H9 (cell line): ENCODE measurements around the gene TRAK1. TPM values are rescaled to one million over a fixed set of nuclear protein-coding genes. Genes with fewer than 3 reads are reported as not detected.

ENCODE experiments used
- DNase-seq: peaks from one replicate; pipeline ENCODE4 v3.0.0-alpha.2; 2017
- H2AFZ ChIP-seq: one replicate; pipeline ENCODE4 v1.6.1; 2013; ENCODE audit warnings: mild to moderate bottlenecking, low read length, control low read depth, moderate library complexity
- H2AK5ac ChIP-seq: 2 replicates; pipeline ENCODE4 v1.6.1; 2013; ENCODE audit warnings: low read length, control low read depth, mixed read lengths; ENCODE audit not compliant: insufficient read length
- H2BK120ac ChIP-seq: one replicate; pipeline ENCODE4 v1.6.1; 2013; ENCODE audit warnings: low read depth, mild to moderate bottlenecking, low read length, control low read depth, inconsistent platforms; ENCODE audit not compliant: poor library complexity, severe bottlenecking
- H2BK12ac ChIP-seq: 2 replicates; pipeline ENCODE4 v1.6.1; 2013; ENCODE audit warnings: low read length, control low read depth, mixed read lengths, low read depth; ENCODE audit not compliant: insufficient read length
- H2BK15ac ChIP-seq: 2 replicates; pipeline ENCODE4 v1.6.1; 2013; ENCODE audit warnings: low read depth, low read length, control low read depth
- H2BK20ac ChIP-seq: one replicate; pipeline ENCODE4 v1.6.1; 2013; ENCODE audit warnings: low read depth, mild to moderate bottlenecking, low read length, control low read depth, inconsistent platforms; ENCODE audit not compliant: poor library complexity, severe bottlenecking
- H2BK5ac ChIP-seq: 2 replicates; pipeline ENCODE4 v1.6.1; 2013; ENCODE audit warnings: low read length, control low read depth, mixed read lengths; ENCODE audit not compliant: insufficient read length
- H3K14ac ChIP-seq: 2 replicates; pipeline ENCODE4 v1.6.1; 2013; ENCODE audit warnings: low read length, control low read depth; ENCODE audit not compliant: insufficient read depth
- H3K18ac ChIP-seq: 2 replicates; pipeline ENCODE4 v1.6.1; 2013; ENCODE audit warnings: low read depth, mild to moderate bottlenecking, mixed read lengths, low read length, control low read depth; ENCODE audit not compliant: insufficient read length
- H3K23ac ChIP-seq: 2 replicates; pipeline ENCODE4 v1.6.1; 2013; ENCODE audit warnings: low read length, control low read depth, mixed read lengths, low read depth; ENCODE audit not compliant: insufficient read length
- H3K23me2 ChIP-seq: 2 replicates; pipeline ENCODE4 v1.6.1; 2013; ENCODE audit warnings: low read depth, mild to moderate bottlenecking, mixed read lengths, low read length, control low read depth; ENCODE audit not compliant: insufficient read length, poor library complexity, severe bottlenecking
- H3K27ac ChIP-seq: 2 replicates; pipeline ENCODE4 v1.5.1; 2013; ENCODE audit warnings: low read length, control low read depth, mixed read lengths, low read depth; ENCODE audit not compliant: insufficient read length
- H3K27me3 ChIP-seq: 2 replicates; pipeline ENCODE4 v1.6.1; 2013; ENCODE audit warnings: low read length, control low read depth, inconsistent platforms; ENCODE audit not compliant: insufficient read depth
- H3K4ac ChIP-seq: 2 replicates; pipeline ENCODE4 v1.6.1; 2013; ENCODE audit warnings: low read depth, mild to moderate bottlenecking, control low read depth, inconsistent platforms, low read length, moderate library complexity
- H3K4me1 ChIP-seq: 2 replicates; pipeline ENCODE4 v1.6.1; 2013; ENCODE audit warnings: low read length, control low read depth, inconsistent platforms; ENCODE audit not compliant: insufficient read depth
- H3K4me2 ChIP-seq: 2 replicates; pipeline ENCODE4 v1.6.1; 2013; ENCODE audit warnings: low read length, control low read depth, mixed read lengths; ENCODE audit not compliant: insufficient read length, insufficient read depth
- H3K56ac ChIP-seq: 2 replicates; pipeline ENCODE4 v1.6.1; 2013; ENCODE audit warnings: low read depth, mild to moderate bottlenecking, mixed read lengths, low read length, control low read depth; ENCODE audit not compliant: insufficient read length
- H3K79me1 ChIP-seq: 2 replicates; pipeline ENCODE4 v1.6.1; 2013; ENCODE audit warnings: low read depth, mild to moderate bottlenecking, moderate library complexity, low read length, control low read depth, inconsistent platforms; ENCODE audit not compliant: insufficient read depth, poor library complexity, severe bottlenecking
- H3K79me2 ChIP-seq: 2 replicates; pipeline ENCODE4 v1.6.1; 2013; ENCODE audit warnings: low read length, control low read depth, inconsistent platforms; ENCODE audit not compliant: insufficient read depth
- H3K9ac ChIP-seq: 2 replicates; pipeline ENCODE4 v1.6.1; 2013; ENCODE audit warnings: low read length, control low read depth, mixed read lengths; ENCODE audit not compliant: insufficient read length; ENCODE audit errors: extremely low read depth
- H3K9me3 ChIP-seq: one replicate; pipeline ENCODE4 v1.6.1; 2013; ENCODE audit warnings: low read depth, low read length, inconsistent platforms; ENCODE audit not compliant: control insufficient read depth
- H3T11ph ChIP-seq: one replicate; pipeline ENCODE4 v1.6.1; 2013; ENCODE audit warnings: mild to moderate bottlenecking, low read length, control low read depth, inconsistent platforms
- H4K20me1 ChIP-seq: one replicate; pipeline ENCODE4 v1.6.1; 2013; ENCODE audit not compliant: control insufficient read depth, insufficient read length, insufficient read depth
- H4K5ac ChIP-seq: 2 replicates; pipeline ENCODE4 v1.6.1; 2013; ENCODE audit warnings: low read depth, mild to moderate bottlenecking, mixed read lengths, low read length, control low read depth; ENCODE audit not compliant: insufficient read length
- H4K8ac ChIP-seq: replicated peaks from 2 replicates; pipeline ENCODE4 v1.6.1; 2013; ENCODE audit warnings: low read length, control low read depth, mixed read lengths, low read depth; ENCODE audit not compliant: insufficient read length
- H4K91ac ChIP-seq: 2 replicates; pipeline ENCODE4 v1.6.1; 2013; ENCODE audit warnings: low read depth, mild to moderate bottlenecking, moderate library complexity, mixed read lengths, low read length, control low read depth; ENCODE audit not compliant: insufficient read length
- H3K27ac Mint-ChIP-seq, 3 experiments: 2 replicates in 2 of 3; 3 replicates in 1 of 3; pipeline ENCODE4 v1.8.0; 2020 to 2021; ENCODE audit warnings: mixed read lengths in 3 of 3, mild to moderate bottlenecking in 1 of 3, moderate library complexity in 1 of 3
- H3K27me3 Mint-ChIP-seq: 2 replicates; pipeline ENCODE4 v1.8.0; 2021; ENCODE audit warnings: low read depth, mild to moderate bottlenecking, moderate library complexity, mixed read lengths
- H3K36me3 Mint-ChIP-seq, 3 experiments: 2 replicates in 2 of 3; 3 replicates in 1 of 3; pipeline ENCODE4 v1.8.0; 2020 to 2021; ENCODE audit warnings: low read depth in 3 of 3, mixed read lengths in 3 of 3; ENCODE audit not compliant: insufficient read depth in 1 of 3
- H3K4me1 Mint-ChIP-seq, 2 experiments: 2 replicates each; pipeline ENCODE4 v1.8.0; 2020; ENCODE audit warnings: mixed read lengths in 2 of 2
- H3K4me3 Mint-ChIP-seq, 2 experiments: 2 replicates in 1 of 2; 3 replicates in 1 of 2; pipeline ENCODE4 v1.8.0; 2020 to 2021; ENCODE audit warnings: mild to moderate bottlenecking in 2 of 2, mixed read lengths in 2 of 2, moderate library complexity in 1 of 2
- H3K9me3 Mint-ChIP-seq, 2 experiments: 2 replicates in 1 of 2; 3 replicates in 1 of 2; pipeline ENCODE4 v1.8.0; 2020; ENCODE audit warnings: mild to moderate bottlenecking in 2 of 2, mixed read lengths in 2 of 2, moderate library complexity in 1 of 2
- CTCF ChIP-seq: fragments of 200-600 bp; sonication (generic); conservative IDR thresholded peaks from 3 replicates; pipeline ENCODE4 v1.8.0; 2021; ENCODE audit warnings: antibody characterized with exemption, mild to moderate bottlenecking
- WGBS: extraction: QIAGEN DNeasy Blood & Tissue Kit; methylation state at CpG from one replicate; pipeline ENCODE4 v1.1.7; 2013; ENCODE audit warnings: missing lambda C conversion rate, low lambda C conversion rate, mixed read lengths; ENCODE audit not compliant: insufficient read length; ENCODE audit errors: extremely low coverage; 5-methylcytosine and 5-hydroxymethylcytosine counted together
- total RNA-seq: library from RNA; stranded (reverse); gene quantifications from 2 replicates; pipeline ENCODE4 v1.2.1, GENCODE V29; 2021

TRAK1 gene
- total RNA-seq, 1 experiment from 2014 or later, result 34.2 TPM

GRCh38 chr3:42254566-42254965, 163.4 kb downstream of the TRAK1 start:
- no peak for TF ChIP-seq CTCF
- Histone ChIP-seq H3K79me1 (no peaks in the 10 kb centered on the region), H3T11ph (no peak overlapping the region), H2AFZ (no peak overlapping the region), H3K9ac (no peak overlapping the region), H3K56ac (no peak overlapping the region), H2BK12ac (no peak overlapping the region), H3K4me1 (no peaks in the 10 kb centered on the region), H3K9me3 (no peaks in the 10 kb centered on the region), H3K23ac (no peak overlapping the region), H3K18ac (no peak overlapping the region), H3K27ac (no peak overlapping the region), H4K8ac (no peak overlapping the region), H3K4ac (no peak overlapping the region), H2BK20ac (no peak overlapping the region), H2BK5ac (no peak overlapping the region), H2BK15ac (no peak overlapping the region), H3K23me2 (no peaks in the 10 kb centered on the region), H4K5ac (no peak overlapping the region), H3K79me2 (no peaks in the 10 kb centered on the region), H3K4me2 (no peak overlapping the region), H4K20me1 (no peaks in the 10 kb centered on the region), H2BK120ac (no peak overlapping the region), H3K14ac (no peak overlapping the region), H4K91ac (no peak overlapping the region), H3K27me3 (no peaks in the 10 kb centered on the region), H2AK5ac (no peak overlapping the region)
- no CpG with 5 or more reads among the region's 3 CpGs for WGBS
- peaks cover 21% of the 10 kb centered on the region for H3K27me3 Mint-ChIP-seq
- H3K4me3 Mint-ChIP-seq, result no peak overlapping the region
- no peak overlapping the region for H3K27ac Mint-ChIP-seq
- H3K36me3 Mint-ChIP-seq, result no peaks in the 10 kb centered on the region; a peak in 1 of 7 replicates
- H3K9me3 Mint-ChIP-seq, result no peaks in the 10 kb centered on the region; a peak in 1 of 5 replicates
- DNase-seq, result no peak
- H3K4me1 Mint-ChIP-seq, result peaks cover 6 to 8% of the 10 kb centered on the region in 2 experiments; a peak in 3 of 4 replicates
